Uterus (tissue), 2 donors: ENCODE results near the gene ADM.

Experiments used
- POLR2A ChIP-seq, 2 donors: fragments of 450-650 bp; IDR thresholded peaks; one replicate each; pipeline ENCODE4 v1.6.1; 2016; ENCODE audit warnings: antibody characterized with exemption in 2 of 2, mild to moderate bottlenecking in 1 of 2, moderate library complexity in 1 of 2
- TF ChIP-seq, protein P1 (sequence below), 4 experiments: fragments of 200-600 bp in 2 of 4; fragments of 450-650 bp in 2 of 4; sonication (generic) in 2 of 4; IDR thresholded peaks; one replicate each; pipeline ENCODE4 v1.5.1; 2016 to 2019; ENCODE audit warnings: antibody characterized with exemption in 4 of 4, mild to moderate bottlenecking in 2 of 4, moderate library complexity in 1 of 4

GRCh38 chr11:10348650-10349280 is 43.9 kb downstream of the ADM start:
- TF ChIP-seq, protein P1, sequence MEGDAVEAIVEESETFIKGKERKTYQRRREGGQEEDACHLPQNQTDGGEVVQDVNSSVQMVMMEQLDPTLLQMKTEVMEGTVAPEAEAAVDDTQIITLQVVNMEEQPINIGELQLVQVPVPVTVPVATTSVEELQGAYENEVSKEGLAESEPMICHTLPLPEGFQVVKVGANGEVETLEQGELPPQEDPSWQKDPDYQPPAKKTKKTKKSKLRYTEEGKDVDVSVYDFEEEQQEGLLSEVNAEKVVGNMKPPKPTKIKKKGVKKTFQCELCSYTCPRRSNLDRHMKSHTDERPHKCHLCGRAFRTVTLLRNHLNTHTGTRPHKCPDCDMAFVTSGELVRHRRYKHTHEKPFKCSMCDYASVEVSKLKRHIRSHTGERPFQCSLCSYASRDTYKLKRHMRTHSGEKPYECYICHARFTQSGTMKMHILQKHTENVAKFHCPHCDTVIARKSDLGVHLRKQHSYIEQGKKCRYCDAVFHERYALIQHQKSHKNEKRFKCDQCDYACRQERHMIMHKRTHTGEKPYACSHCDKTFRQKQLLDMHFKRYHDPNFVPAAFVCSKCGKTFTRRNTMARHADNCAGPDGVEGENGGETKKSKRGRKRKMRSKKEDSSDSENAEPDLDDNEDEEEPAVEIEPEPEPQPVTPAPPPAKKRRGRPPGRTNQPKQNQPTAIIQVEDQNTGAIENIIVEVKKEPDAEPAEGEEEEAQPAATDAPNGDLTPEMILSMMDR (IDR thresholded peaks at IDR 0.05) = no peak
- TF ChIP-seq POLR2A (IDR thresholded peaks at IDR 0.05) = no peak
